Muscle layer of duodenum (tissue), 2 donors: ENCODE data around the gene CYP51A1.
"Not testable (repeated sequence)": the region's sequence is repeated elsewhere in the genome, so short reads cannot be mapped to it uniquely, and the experiment has no call there.

Experiments used
- H3K27ac ChIP-seq: one replicate; pipeline ENCODE4 v1.7.0; 2013; ENCODE audit warnings: mild to moderate bottlenecking, low read length
- H3K27me3 ChIP-seq: one replicate; pipeline ENCODE4 v1.7.0; 2013; ENCODE audit warnings: low read depth, mild to moderate bottlenecking, control low read depth, low read length
- H3K36me3 ChIP-seq, 2 donors: one replicate each; pipeline ENCODE4 v1.7.0; 2013; ENCODE audit warnings: low read length in 2 of 2, control low read depth in 1 of 2, mild to moderate bottlenecking in 1 of 2; ENCODE audit not compliant: insufficient read depth in 2 of 2, control insufficient read depth in 1 of 2
- H3K4me1 ChIP-seq, 2 donors: one replicate each; pipeline ENCODE4 v1.7.0; 2013; ENCODE audit warnings: low read length in 2 of 2, mild to moderate bottlenecking in 2 of 2, control low read depth in 1 of 2, moderate library complexity in 1 of 2; ENCODE audit not compliant: insufficient read depth in 2 of 2, control insufficient read depth in 1 of 2
- H3K4me3 ChIP-seq, 2 donors: one replicate each; pipeline ENCODE4 v1.7.0; 2013; ENCODE audit warnings: low read length in 2 of 2, low read depth in 1 of 2, mild to moderate bottlenecking in 1 of 2
- H3K9me3 ChIP-seq, 2 donors: one replicate each; pipeline ENCODE4 v1.7.0; 2013; ENCODE audit warnings: low read length in 2 of 2, control low read depth in 1 of 2, mild to moderate bottlenecking in 1 of 2; ENCODE audit not compliant: control insufficient read depth in 1 of 2
- donor health status: healthy.

Gene CYP51A1

DNA sequence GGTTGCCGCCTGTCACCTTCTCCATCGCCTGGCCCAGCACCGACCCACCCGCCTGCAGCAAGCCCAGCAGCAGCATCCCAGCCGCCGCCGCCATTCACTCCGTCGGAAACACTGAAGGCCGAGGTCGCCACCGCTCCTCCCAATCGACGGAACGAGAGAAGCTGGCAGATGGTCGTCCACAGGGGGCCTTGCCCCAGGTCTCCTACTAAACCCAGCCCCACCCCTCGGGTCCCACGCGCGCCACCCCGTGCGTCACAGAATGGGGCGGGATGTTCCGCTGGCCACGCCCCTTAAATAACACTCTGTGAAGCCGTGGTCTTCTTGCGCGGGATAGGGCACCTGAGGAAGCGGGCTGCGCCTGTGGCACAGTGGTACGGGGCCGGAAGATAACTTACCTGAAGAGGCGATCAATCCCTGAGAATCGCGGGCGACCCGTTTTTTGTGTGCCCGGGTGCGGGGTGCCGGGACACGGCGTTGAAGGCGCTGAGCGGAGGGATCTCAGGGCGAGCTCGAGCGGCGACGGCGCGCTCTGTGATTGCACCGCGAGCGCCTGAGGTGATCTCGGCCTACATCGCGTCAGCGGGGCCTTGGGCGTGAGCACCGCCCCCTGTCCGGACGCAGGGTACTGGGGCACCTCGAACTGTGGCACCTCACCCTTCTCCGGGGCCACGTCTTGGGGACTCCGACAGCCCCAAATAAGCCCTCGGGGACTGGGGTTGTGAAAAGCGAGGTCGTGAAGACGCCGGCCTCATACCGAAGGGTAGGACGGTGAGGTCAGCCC is at the start of gene CYP51A1:
CYP51A1 (minus strand) TSS at position 207 of the 781 bp plus-strand sequence; CDS start at position 94, 113 bp downstream.
- Histone ChIP-seq H3K27ac (peak within 1 kb of the TSS; percentile 95), H3K36me3 (peaks cover 6 to 14% of the 10 kb centered on the region in 2 donors), H3K4me1 (peaks cover 6 to 10% of the 10 kb centered on the region in 2 donors), H3K4me3 (peak within 1 kb of the TSS; percentile 89 to 97), H3K27me3 (no peaks in the 10 kb centered on the region), H3K9me3 (no peaks in the 10 kb centered on the region)

DNA sequence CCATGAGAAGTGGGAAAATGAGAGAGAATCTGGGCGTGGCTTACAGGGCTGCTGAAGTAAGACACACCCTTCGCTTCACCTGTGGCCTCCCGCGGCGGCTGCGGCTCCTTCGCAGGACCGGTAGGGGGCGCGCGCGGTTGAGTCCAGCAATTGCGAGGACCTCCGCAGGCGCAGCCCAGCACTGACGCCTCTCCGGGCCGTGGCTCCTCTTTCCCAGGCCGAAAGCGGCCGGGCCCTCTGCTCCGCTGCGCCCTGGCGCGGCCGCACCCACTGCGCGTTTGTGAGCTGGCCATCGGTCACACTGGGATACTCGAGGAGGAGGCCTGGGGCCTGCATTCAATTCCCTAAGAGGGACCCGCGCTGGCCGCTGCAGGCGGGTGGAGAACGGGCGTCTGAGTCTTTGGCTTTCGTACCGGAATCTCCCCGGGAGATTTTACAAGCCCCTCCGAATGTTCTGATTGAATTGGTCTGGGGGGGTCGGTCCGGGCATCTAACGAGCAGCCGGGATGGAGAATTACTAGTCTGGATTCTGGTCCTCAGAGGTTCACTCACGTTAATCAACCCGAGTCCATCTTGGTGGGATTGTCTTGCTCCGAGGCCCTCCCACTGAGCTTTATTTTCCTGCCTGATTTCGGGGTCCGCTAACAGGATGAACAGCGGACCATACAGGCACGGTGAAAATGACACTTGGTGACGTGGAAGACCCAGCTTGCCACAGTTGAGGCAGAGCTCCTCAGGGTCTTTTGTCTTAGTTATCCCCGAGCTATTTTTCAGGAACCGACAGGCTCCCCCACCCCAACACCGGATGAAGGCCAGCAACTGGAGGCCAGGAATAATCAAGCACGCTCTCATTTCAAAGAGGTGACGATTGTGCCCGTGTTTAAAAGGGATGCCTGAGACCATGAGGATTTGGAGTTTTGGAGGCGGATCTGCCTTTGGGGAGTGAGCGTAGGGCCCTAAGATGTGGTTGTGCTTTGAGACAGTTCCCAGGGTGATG is 44.9 kb upstream of the CYP51A1 start, which contains the start of gene LRRD1:
LRRD1 (minus strand) TSS at position 215 of the 997 bp plus-strand sequence. CDS start 13,940 bp downstream, outside the sequence.
- peak within 1 kb of the TSS; percentile 72 to 74 for H3K4me3 ChIP-seq
- peaks cover 0 to 4% of the 10 kb centered on the region in 2 donors for H3K4me1 ChIP-seq
- no peaks in the 10 kb centered on the region for H3K9me3 ChIP-seq
- no peaks in the 10 kb centered on the region for H3K36me3 ChIP-seq
- H3K27me3 ChIP-seq, result no peaks in the 10 kb centered on the region
- peak within 1 kb of the TSS; percentile 51 for H3K27ac ChIP-seq

DNA sequence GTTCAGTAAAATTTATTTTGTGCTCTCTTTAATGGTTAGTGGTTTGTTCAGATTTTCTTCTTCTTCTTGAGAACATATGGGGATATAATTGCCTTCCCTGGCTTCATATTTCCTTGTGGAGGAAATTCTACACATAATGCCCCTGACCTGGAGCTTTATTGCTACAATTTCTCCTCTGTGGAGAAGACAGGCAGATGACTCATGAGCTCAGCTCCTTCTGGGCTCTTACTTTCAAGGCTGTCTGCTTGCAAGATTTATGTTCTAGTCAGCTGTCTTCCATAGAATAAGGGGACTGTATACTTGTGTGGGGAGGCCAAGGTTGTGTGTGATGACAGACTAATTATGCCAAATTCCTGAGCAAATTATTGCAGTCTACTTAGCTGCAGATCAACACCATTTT is 43.1 kb upstream of the CYP51A1 start:
- Histone ChIP-seq H3K27me3 (no peaks in the 10 kb centered on the region), H3K4me1 (peaks cover 0 to 4% of the 10 kb centered on the region in 2 donors), H3K9me3 (no peaks in the 10 kb centered on the region), H3K36me3 (no peaks in the 10 kb centered on the region), H3K4me3 (no peak overlapping the region), H3K27ac (no peak overlapping the region)

DNA sequence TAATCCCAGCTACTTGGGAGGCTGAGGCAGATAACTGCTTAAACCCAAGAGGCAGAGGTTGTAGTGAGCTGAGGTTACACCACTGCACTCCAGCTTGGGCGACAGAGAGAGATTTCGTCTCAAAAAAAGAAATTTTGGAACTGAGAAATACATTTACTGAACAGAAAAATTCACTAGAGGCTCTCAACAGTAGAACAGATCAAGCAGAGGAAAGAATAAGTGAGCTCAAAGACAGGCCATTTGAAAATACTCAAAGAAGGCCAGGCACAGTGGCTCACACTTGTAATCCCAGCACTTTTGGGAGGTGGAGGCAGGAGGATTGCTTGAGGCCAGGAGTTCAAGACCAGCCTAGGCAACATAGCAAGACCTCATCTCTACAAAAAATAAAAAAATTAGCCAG is 35.3 kb upstream of the CYP51A1 start:
- not testable (repeated sequence) for H3K4me1 ChIP-seq, H3K27ac ChIP-seq, H3K4me3 ChIP-seq, H3K27me3 ChIP-seq, H3K9me3 ChIP-seq, H3K36me3 ChIP-seq

DNA sequence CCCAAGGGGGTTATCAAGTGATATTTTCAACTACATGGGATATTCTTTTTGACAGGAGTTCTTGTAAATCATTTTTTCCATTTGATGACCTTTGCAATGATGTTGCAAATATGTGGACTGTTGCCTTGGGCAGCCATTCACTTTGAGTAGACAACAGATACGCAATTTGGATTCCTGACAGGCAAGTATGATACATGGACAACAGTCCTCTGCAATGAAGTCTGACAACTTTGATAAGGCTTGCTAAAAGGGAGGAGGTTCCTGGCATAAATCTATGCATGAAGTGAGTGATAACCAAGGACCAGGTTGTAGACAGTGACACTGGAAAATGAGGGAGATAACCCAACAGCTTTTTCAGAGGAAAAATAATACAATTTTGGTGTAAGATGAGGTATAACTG is 27.0 kb upstream of the CYP51A1 start:
- Histone ChIP-seq H3K4me3 (no peak overlapping the region), H3K9me3 (no peaks in the 10 kb centered on the region), H3K27ac (no peak overlapping the region), H3K4me1 (no peaks in the 10 kb centered on the region), H3K36me3 (no peaks in the 10 kb centered on the region), H3K27me3 (no peaks in the 10 kb centered on the region)

DNA sequence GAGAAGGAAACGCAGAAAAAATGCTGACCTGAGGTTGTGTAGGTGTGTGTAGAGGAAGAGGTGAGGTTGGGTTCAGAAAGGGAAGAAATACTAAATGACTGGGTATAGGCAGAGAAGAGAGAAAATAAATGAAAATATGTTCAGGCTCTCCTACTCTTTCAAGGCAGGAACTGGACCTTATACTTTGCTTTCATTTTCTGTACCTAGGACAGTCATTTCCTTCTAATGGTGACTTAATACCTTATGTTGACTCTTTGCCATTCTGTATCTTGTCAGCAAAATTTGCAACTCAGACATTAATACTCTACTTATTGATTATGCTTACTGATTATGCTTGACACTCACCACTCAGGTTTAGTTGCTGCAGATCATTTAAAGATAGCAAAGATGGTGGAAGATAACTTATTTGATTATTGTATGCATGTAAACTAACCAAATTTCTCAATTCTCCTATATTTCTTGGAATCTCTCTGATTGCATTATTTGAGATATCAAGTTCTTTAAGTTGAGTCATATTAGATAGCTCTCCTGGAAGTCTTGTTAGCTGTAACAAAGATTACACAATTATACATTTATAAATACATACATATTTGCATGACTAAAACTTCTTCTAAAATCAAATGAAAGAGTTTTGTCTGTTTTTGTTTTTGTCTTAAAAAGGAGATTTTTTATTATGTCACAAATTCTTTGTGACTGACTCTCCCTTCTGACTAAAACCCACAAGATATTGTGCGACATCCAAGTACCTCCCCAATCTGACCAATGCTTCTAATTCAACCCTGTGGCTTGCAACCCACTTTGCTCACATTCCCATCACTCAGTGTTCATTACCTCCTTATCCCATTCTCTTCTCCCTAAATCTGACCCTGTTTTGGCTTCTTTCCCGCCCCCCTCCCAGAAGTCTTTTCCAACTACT is 24.6 kb upstream of the CYP51A1 start:
- H3K4me1 ChIP-seq, result no peaks in the 10 kb centered on the region
- H3K27ac ChIP-seq, result no peak overlapping the region
- no peaks in the 10 kb centered on the region for H3K27me3 ChIP-seq
- H3K4me3 ChIP-seq, result no peak overlapping the region
- no peaks in the 10 kb centered on the region for H3K9me3 ChIP-seq
- H3K36me3 ChIP-seq, result no peaks in the 10 kb centered on the region

DNA sequence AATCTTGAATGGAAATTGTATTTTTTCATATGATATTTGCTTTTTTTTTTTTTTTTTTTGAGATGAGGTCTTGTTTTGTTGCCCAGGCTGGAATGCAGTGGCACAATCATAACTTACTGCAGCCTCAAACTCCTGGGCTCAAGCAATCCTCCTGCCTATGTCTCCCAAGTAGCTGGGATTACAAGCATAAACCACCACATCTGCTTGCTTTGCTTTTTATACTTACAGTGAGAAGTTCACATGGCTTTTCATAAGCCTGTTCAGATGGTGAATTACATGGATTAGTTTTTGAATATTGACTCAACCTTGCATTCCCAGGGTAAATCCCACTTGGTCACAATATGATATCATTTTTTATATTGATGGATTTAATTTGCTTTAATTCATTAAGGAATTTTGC is 22.7 kb upstream of the CYP51A1 start:
- Histone ChIP-seq H3K36me3 (no peaks in the 10 kb centered on the region), H3K27ac (no peak overlapping the region), H3K9me3 (no peaks in the 10 kb centered on the region), H3K4me1 (no peaks in the 10 kb centered on the region), H3K27me3 (no peaks in the 10 kb centered on the region), H3K4me3 (no peak overlapping the region)

DNA sequence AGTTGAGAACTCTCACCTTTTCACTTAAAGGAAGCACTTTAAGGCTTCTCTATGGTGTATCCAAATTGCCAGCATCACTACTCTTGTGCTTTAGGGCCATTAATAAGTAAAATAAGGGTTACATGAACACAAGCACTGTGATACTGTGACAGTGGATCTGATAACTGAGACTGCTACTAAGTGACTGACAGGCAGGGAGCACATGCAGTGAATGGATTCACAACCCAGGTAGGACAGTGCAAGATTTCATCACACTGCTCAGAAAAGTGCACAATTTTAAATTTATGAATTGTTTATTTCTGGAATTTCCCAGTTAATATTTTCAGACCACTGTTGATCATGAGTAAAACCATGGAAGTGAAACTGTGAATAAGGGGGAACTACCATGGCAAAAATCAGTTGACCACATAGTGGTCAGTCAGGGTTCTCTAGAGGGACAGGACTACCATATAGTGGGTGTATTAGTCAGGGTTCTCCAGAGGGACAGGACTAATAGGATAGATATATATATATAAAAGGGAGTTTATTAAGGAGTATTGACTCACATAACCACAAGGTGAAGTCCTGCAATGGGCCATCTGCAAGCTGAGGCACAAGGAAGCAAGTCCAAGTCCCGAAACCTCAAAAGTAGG is 20.9 kb upstream of the CYP51A1 start:
- no peaks in the 10 kb centered on the region for H3K4me1 ChIP-seq
- H3K36me3 ChIP-seq, result no peaks in the 10 kb centered on the region
- no peaks in the 10 kb centered on the region for H3K9me3 ChIP-seq
- H3K27ac ChIP-seq, result no peak overlapping the region
- no peaks in the 10 kb centered on the region for H3K27me3 ChIP-seq
- H3K4me3 ChIP-seq, result no peak overlapping the region

DNA sequence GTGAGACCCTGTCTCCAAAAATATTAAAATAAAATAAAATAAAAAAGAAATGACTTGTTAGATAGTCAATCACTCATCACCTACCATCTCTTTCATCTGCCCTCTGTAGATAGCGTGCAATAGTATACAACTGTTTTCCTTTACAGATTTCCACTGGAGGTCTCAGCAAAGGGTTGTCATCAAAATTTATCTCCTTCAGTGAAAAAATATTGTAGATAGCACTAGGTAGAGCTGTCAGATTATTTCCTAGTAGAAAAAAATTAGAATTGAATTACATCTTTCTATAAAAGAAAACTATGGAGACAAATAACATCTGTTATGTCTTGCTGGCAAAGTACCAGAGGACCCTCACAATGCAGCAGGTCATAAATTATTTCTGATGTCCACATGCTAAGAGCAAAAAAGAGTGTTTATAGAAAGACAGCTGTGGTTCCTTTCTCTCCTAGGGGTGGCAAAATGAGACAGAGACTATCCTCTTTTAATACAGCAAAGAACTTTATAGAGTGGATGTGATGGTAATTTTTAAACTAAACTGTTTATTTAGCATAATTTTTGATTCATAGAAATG is 16.3 kb upstream of the CYP51A1 start:
- no peaks in the 10 kb centered on the region for H3K4me1 ChIP-seq
- H3K4me3 ChIP-seq, result no peak overlapping the region

DNA sequence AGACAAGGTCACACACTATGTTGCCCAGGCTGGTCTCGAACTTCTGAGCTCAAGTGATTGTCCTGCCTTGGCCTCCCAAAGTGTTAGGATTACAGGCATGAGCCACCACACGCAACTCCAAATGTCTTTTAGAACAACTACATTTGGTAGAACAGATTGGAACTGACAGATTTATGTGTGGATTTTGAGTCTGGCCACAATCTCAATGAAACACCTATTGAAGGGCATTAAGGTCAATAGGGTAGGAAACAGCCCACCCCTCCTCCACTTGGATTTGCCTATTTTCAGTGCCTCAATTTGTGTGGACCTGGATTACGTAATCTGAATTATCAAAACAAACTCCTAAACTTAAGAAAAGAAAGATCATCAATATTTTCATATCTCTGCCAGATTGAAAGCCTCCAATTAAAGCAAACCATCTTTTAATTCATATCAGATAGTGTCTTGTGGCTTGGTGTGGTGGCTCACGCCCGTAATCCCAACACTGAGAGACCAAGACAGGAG is 15.5 kb upstream of the CYP51A1 start:
- H3K27me3 ChIP-seq, result no peaks in the 10 kb centered on the region
- H3K36me3 ChIP-seq, result no peaks in the 10 kb centered on the region
- no peaks in the 10 kb centered on the region for H3K9me3 ChIP-seq
- H3K4me3 ChIP-seq, result no peak overlapping the region
- no peaks in the 10 kb centered on the region for H3K4me1 ChIP-seq
- no peak overlapping the region for H3K27ac ChIP-seq

More for the DNA sequence above, 16.3 kb upstream of the CYP51A1 start:
- no peak overlapping the region for H3K27ac ChIP-seq
- no peaks in the 10 kb centered on the region for H3K9me3 ChIP-seq
- no peaks in the 10 kb centered on the region for H3K36me3 ChIP-seq
- no peaks in the 10 kb centered on the region for H3K27me3 ChIP-seq
